Measurements from ENCODE around the gene PCDH9.

The PCDH9 gene

GRCh38 chr13:66409542-66409941 lies 820.6 kb downstream of the PCDH9 start:
- no peak for DNase-seq

GRCh38 chr13:66407128-66407527 lies 823.0 kb downstream of the PCDH9 start:
- DNase-seq, result no peak

GRCh38 chr13:66405908-66406802 lies 824.0 kb downstream of the PCDH9 start:
- DNase-seq, result no peak

- DNase-seq, result no peak
Measured at GRCh38 chr13:66402546-66402945, 827.6 kb downstream of the PCDH9 start.

GRCh38 chr13:66402066-66402465 lies 828.1 kb downstream of the PCDH9 start:
- no peak for DNase-seq

- no peak for DNase-seq
Measured at GRCh38 chr13:66400292-66400691, 829.8 kb downstream of the PCDH9 start.

GRCh38 chr13:66399873-66400272 lies 830.3 kb downstream of the PCDH9 start:
- no peak for DNase-seq

- no peak for DNase-seq
Measured at GRCh38 chr13:66397133-66397532, 833.0 kb downstream of the PCDH9 start.

GRCh38 chr13:66391322-66391721 lies 838.8 kb downstream of the PCDH9 start:
- no peak for DNase-seq

GRCh38 chr13:66378894-66379293 lies 851.2 kb downstream of the PCDH9 start:
- no peak for DNase-seq

GRCh38 chr13:66377569-66377968 lies 852.6 kb downstream of the PCDH9 start:
- DNase-seq, result no peak

- no peak for DNase-seq
Measured at GRCh38 chr13:66375756-66376155, 854.4 kb downstream of the PCDH9 start.

- DNase-seq, result no peak
Measured at GRCh38 chr13:66369666-66370065, 860.5 kb downstream of the PCDH9 start.

- DNase-seq, result no peak
Measured at GRCh38 chr13:66367356-66367755, 862.8 kb downstream of the PCDH9 start.

- no peak for DNase-seq
Measured at GRCh38 chr13:66365101-66365500, 865.0 kb downstream of the PCDH9 start.

GRCh38 chr13:66364346-66364745 lies 865.8 kb downstream of the PCDH9 start:
- no peak for DNase-seq

GRCh38 chr13:66362485-66362884 lies 867.7 kb downstream of the PCDH9 start:
- no peak for DNase-seq

GRCh38 chr13:66359910-66360552 lies 870.1 kb downstream of the PCDH9 start:
- DNase-seq, result no peak

- no peak for DNase-seq
Measured at GRCh38 chr13:66359393-66359792, 870.7 kb downstream of the PCDH9 start.

- DNase-seq, result no peak
Measured at GRCh38 chr13:66358564-66358963, 871.6 kb downstream of the PCDH9 start.

GRCh38 chr13:66357463-66357862 lies 872.7 kb downstream of the PCDH9 start:
- DNase-seq, result no peak

- no peak for DNase-seq
Measured at GRCh38 chr13:66354879-66355751, 875.0 kb downstream of the PCDH9 start.

GRCh38 chr13:66353664-66354063 lies 876.5 kb downstream of the PCDH9 start:
- no peak for DNase-seq
